ENCODE data around the gene CELF4. TPM values are rescaled to one million over a fixed set of nuclear protein-coding genes. Genes with fewer than 3 reads are reported as not detected.

CELF4 gene
- total and polyA plus RNA-seq, 2 of the 4 experiments (the other 2 are of a cell fraction): not detected

- no peak overlapping the region for H3K4ac ChIP-seq (ENCODE audit: low read depth, low read length)
- no peaks in the 10 kb centered on the region for H3K79me1 ChIP-seq (ENCODE audit: low read depth in 1 of 2, low read length in 2 of 2)
- WGBS, 2 experiments (ENCODE audit: extremely low coverage in 2 of 2, insufficient read length in 1 of 2): no CpG with 5 or more reads among the region's 3 CpGs
- no peak overlapping the region for H4K8ac ChIP-seq (ENCODE audit: low read depth in 2 of 2, low read length in 2 of 2)
- no peak for ATAC-seq (ENCODE audit: low read depth)
- H2AK9ac ChIP-seq (replicated peaks; ENCODE audit: low read depth, low read length, poor library complexity): no peak overlapping the region
- H3K9ac ChIP-seq (ENCODE audit: low read depth, low read length): no peak overlapping the region
- no peak overlapping the region for H3K4me3 ChIP-seq (ENCODE audit: insufficient read depth, low read depth, low read length)
- dilution Hi-C loops (cut with HindIII; ENCODE audit: low sequenced_read_pairs, unreplicated experiment) (no loop called here), in situ Hi-C loops (cut with MboI; ENCODE audit: low sequenced_read_pairs) (no loop called here), intact Hi-C loops (cut with micrococcal nuclease) (no loop called here)
- no peaks in the 10 kb centered on the region for H3K9me3 ChIP-seq (ENCODE audit: control insufficient read depth, insufficient read depth, low read length)
- no peak for DNase-seq
- no peak overlapping the region for H3K23ac ChIP-seq (ENCODE audit: low read depth, low read length)
- no peak overlapping the region for H2BK5ac ChIP-seq (ENCODE audit: low read depth, low read length, poor library complexity, severe bottlenecking)
- H2BK120ac ChIP-seq (ENCODE audit: low read depth, low read length): no peak overlapping the region
- TF ChIP-seq RFX5 (IDR thresholded peaks at IDR 0.05; ENCODE audit: low read depth, low read length) (no peak), RCOR1 (IDR thresholded peaks at IDR 0.05; ENCODE audit: insufficient replicate concordance, low read length) (no peak), CEBPB (IDR thresholded peaks at IDR 0.05; ENCODE audit: low read depth, low read length) (no peak), POLR2A (IDR thresholded peaks at IDR 0.05; ENCODE audit: low read depth, low read length) (no peak), USF2 (IDR thresholded peaks at IDR 0.05; ENCODE audit: low read depth, low read length) (no peak), BHLHE40 (IDR thresholded peaks at IDR 0.05; ENCODE audit: low read depth, low read length) (no peak), RAD21 (IDR thresholded peaks at IDR 0.05; ENCODE audit: low read length) (no peak), CTCF (conservative IDR thresholded peaks at IDR 0.05; ENCODE audit: low read depth, low read length) (no peak), FOS (IDR thresholded peaks at IDR 0.05; ENCODE audit: low read depth, low read length) (no peak), MAFK (IDR thresholded peaks at IDR 0.05; ENCODE audit: low read depth, low read length) (no peak), SMC3 (IDR thresholded peaks at IDR 0.05; ENCODE audit: low read depth, low read length) (no peak), ELK1 (IDR thresholded peaks at IDR 0.05; ENCODE audit: borderline replicate concordance, low read depth, low read length) (no peak), CHD1 (IDR thresholded peaks at IDR 0.05; ENCODE audit: low read depth, low read length) (no peak), MXI1 (IDR thresholded peaks at IDR 0.05; ENCODE audit: borderline replicate concordance, low read depth, low read length) (no peak), NFE2L2 (IDR thresholded peaks at IDR 0.05; ENCODE audit: low read depth, low read length) (no peak), MAZ (IDR thresholded peaks at IDR 0.05; ENCODE audit: borderline replicate concordance, low read depth, low read length) (no peak)
- ChIA-PET CTCF (no interaction called here), POLR2A (ENCODE audit: unreplicated experiment) (no interaction called here)
- H3K14ac ChIP-seq (replicated peaks; ENCODE audit: low read depth, low read length): no peak overlapping the region
- no peak overlapping the region for H4K91ac ChIP-seq (ENCODE audit: insufficient read depth, low read depth, low read length)
- no peak overlapping the region for H2BK20ac ChIP-seq (ENCODE audit: low read depth, low read length)
- no TSS peak for BruUV-seq (replicated peaks)
- H3K9me1 ChIP-seq (ENCODE audit: insufficient read depth, low read length): no peaks in the 10 kb centered on the region
- H2BK15ac ChIP-seq (ENCODE audit: low read depth, low read length): no peak overlapping the region
- no peak overlapping the region for H3K27ac ChIP-seq (ENCODE audit: insufficient read depth, low read length)
- H3K56ac ChIP-seq (ENCODE audit: extremely low read depth, insufficient read depth, low read length): no peak overlapping the region
- peaks cover 8% of the 10 kb centered on the region; the same call in 1 of the 2 replicates for H3K4me1 ChIP-seq (ENCODE audit: control insufficient read depth, insufficient read depth, low read length)
- H2AK5ac ChIP-seq (ENCODE audit: low read depth, low read length): no peak overlapping the region
- peaks cover 24% of the 10 kb centered on the region; the same call in 1 of the 2 replicates for H3K27me3 ChIP-seq (ENCODE audit: control insufficient read depth, insufficient read depth, low read length)
- H3K18ac ChIP-seq (ENCODE audit: low read depth, low read length): no peak overlapping the region
- H3K36me3 ChIP-seq (ENCODE audit: control insufficient read depth, insufficient read depth, low read length): no peaks in the 10 kb centered on the region
- H3K4me2 ChIP-seq (ENCODE audit: low read depth, low read length): no peak overlapping the region
- no peak overlapping the region for H4K5ac ChIP-seq (ENCODE audit: low read depth, low read length)
- no peak overlapping the region for H2AFZ ChIP-seq (replicated peaks; ENCODE audit: low read length, poor library complexity)
- no peaks in the 10 kb centered on the region for H4K20me1 ChIP-seq (ENCODE audit: insufficient read depth, low read length)
Measured at GRCh38 chr18:37457341-37457740, 108.3 kb downstream of the CELF4 start.
